Kidney epithelial cell (primary cell): ENCODE results near the gene CDH11. TPM values are rescaled to one million over a fixed set of nuclear protein-coding genes. Genes with fewer than 3 reads are reported as not detected.

Source experiments
- DNase-seq: peaks from one replicate; pipeline ENCODE4 v3.0.0-alpha.2; 2010; ENCODE audit warnings: low read depth
- H3K27me3 ChIP-seq: 2 replicates; pipeline ENCODE4 v1.6.0; 2011; ENCODE audit warnings: low read length; ENCODE audit not compliant: control insufficient read depth, insufficient read depth
- H3K36me3 ChIP-seq: 2 replicates; pipeline ENCODE4 v1.5.1; 2011; ENCODE audit warnings: low read length; ENCODE audit not compliant: control insufficient read depth, insufficient read depth
- H3K4me3 ChIP-seq: 2 replicates; pipeline ENCODE4 v1.5.1; 2011; ENCODE audit warnings: low read depth, mild to moderate bottlenecking, control low read depth, low read length
- total RNA-seq: library from RNA; depleted of rRNA; stranded (reverse); fragments of >200 nt; gene quantifications from 2 replicates; pipeline ENCODE4 v1.2.3, GENCODE V29; 2015
- TF ChIP-seq, protein P1 (sequence below): IDR thresholded peaks from 2 replicates; pipeline ENCODE4 v1.5.1; 2011; ENCODE audit warnings: mild to moderate bottlenecking, moderate library complexity, low read length, control low read depth, inconsistent platforms; ENCODE audit not compliant: insufficient read depth, poor library complexity, severe bottlenecking

The CDH11 gene
- total RNA-seq, 1 donor from 2014 or later = 135 TPM

DNA sequence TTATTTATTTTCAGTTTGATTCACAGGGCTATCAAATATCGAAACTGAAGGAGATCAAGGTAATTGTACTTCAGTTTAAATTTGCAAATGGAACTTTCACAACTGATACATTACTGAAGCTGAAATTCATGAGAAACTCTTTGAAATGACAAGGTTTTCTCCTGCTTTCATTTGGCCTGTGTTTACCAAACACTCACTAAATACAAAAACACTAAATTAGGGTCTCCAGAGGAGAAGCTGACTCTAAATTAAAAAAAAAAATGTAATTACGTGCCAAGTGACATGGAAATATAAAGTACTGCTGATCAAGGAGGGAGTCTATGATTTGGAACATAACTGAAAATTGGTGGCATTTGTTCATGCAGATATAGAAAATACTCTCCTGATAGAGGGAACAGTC, 205.8 kb downstream of the CDH11 start:
- no peak for DNase-seq
- Histone ChIP-seq H3K4me3 (no peak overlapping the region), H3K27me3 (no peaks in the 10 kb centered on the region), H3K36me3 (no peaks in the 10 kb centered on the region)
- TF ChIP-seq, protein P1, sequence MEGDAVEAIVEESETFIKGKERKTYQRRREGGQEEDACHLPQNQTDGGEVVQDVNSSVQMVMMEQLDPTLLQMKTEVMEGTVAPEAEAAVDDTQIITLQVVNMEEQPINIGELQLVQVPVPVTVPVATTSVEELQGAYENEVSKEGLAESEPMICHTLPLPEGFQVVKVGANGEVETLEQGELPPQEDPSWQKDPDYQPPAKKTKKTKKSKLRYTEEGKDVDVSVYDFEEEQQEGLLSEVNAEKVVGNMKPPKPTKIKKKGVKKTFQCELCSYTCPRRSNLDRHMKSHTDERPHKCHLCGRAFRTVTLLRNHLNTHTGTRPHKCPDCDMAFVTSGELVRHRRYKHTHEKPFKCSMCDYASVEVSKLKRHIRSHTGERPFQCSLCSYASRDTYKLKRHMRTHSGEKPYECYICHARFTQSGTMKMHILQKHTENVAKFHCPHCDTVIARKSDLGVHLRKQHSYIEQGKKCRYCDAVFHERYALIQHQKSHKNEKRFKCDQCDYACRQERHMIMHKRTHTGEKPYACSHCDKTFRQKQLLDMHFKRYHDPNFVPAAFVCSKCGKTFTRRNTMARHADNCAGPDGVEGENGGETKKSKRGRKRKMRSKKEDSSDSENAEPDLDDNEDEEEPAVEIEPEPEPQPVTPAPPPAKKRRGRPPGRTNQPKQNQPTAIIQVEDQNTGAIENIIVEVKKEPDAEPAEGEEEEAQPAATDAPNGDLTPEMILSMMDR = no peak

DNA sequence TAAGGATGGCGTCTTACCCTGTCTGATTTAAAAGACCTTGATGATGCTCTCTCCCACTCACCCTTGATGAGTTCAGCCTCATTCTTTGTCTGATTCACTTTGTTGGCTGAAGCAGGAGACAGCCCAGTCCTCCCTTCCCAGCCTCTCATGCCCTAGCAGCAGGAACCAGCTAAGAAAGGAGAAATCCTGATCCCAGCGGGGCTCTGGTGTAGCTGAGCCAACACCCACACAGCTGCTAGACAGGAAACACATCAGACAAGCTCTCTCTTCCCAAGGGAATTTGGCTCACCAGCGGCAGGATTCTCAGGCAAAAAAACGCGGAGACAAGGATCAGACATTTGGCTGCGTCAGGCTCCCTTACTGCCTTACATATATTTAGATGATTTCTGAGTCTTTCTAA, 211.5 kb downstream of the CDH11 start:
- Histone ChIP-seq H3K27me3 (no peaks in the 10 kb centered on the region), H3K4me3 (no peak overlapping the region), H3K36me3 (no peaks in the 10 kb centered on the region)
- TF ChIP-seq, protein P1 = no peak
- no peak for DNase-seq

DNA sequence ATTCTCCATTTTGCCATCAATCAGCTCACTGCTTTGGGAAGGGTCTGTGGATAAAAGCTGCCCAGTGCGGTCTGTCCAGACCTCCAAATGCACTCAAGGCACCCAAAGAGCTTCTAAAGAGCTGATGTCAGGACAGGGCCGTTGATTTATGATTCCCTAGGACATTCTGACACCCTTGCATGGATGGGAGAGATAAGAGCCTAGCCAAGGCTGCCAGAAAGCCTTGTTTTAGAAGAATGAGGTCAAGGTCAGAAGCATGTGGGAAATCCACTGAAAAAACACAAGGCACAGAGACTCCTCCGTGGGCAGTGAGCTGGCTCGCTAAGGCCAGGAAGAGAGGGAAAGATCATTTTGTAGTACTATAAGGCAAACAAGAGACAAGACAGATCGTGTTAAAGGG, 214.0 kb downstream of the CDH11 start:
- TF ChIP-seq, protein P1 = no peak
- Histone ChIP-seq H3K27me3 (no peaks in the 10 kb centered on the region), H3K4me3 (no peak overlapping the region), H3K36me3 (no peaks in the 10 kb centered on the region)
- DNase-seq = no peak

DNA sequence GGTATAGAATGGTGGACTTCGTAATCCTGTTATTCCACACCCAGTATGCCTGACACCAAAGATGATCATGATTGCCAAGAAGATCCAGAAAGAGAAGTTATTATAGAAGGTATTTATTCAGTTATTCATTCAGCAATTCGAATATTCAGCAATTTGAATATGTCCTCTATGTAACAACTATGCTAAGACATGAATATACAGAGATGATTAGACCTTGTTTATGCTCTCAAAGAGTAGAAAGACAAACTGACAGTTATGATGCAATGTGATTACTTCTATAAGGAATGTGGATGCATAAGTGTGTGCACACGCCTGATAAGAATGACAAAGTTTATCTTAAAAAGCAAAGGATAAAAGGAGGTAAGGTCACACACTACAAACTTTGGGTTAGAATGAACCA, 218.1 kb downstream of the CDH11 start:
- TF ChIP-seq, protein P1 = no peak
- H3K4me3 ChIP-seq = no peak overlapping the region
- no peak for DNase-seq
- H3K27me3 ChIP-seq = no peaks in the 10 kb centered on the region
- H3K36me3 ChIP-seq = no peaks in the 10 kb centered on the region

DNA sequence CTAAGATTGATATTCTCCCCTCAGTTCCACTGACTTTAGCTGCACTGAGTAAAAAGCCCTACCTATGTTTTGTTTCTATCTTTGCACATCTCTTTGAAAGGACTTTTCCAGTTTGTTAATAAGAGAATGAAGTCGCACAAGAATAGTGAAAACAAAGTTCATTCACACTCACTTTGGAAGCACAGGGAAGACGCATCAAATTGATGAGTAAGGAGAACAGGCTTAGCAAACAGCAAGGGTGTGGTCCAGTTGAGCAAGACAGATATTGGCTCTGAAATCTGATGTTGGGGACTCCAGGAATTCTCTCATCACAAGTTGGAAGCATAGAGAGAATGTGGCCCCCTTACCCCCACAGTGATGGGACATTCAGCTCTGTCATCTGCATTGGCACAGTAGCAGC, 221.3 kb downstream of the CDH11 start:
- TF ChIP-seq, protein P1 = no peak
- no peaks in the 10 kb centered on the region for H3K36me3 ChIP-seq
- no peak overlapping the region for H3K4me3 ChIP-seq
- DNase-seq = no peak
- H3K27me3 ChIP-seq = no peaks in the 10 kb centered on the region

DNA sequence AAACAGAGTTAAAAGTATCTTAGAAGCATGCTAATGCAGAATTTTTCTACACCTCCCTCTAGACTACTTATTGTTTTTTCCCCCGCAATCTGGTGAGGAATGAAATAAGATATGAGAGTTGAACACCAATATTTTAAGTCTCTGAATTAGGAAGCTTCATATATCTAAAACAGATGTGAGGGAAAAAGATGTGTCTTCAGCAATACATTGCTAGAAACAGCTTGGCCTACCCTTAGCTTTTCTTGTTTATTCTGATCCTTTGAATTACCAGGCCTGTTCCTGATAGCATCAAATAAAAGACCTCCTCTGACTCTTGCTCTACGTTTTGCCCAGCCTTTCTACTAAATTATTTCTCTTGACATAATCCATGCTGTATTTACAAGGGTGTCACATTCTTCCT, 221.8 kb downstream of the CDH11 start:
- H3K36me3 ChIP-seq = no peaks in the 10 kb centered on the region
- H3K4me3 ChIP-seq = no peak overlapping the region
- TF ChIP-seq, protein P1 = no peak
- no peaks in the 10 kb centered on the region for H3K27me3 ChIP-seq
- no peak for DNase-seq
